GM12801 (cell line): ENCODE measurements around the gene NFKBIB.
A peak's percentile ranks its signal among the peaks of the same experiment; 100 is the strongest.

Experiments used
- TF ChIP-seq, protein P1 (sequence below): IDR thresholded peaks from one replicate; pipeline ENCODE4 v1.5.1; 2011; ENCODE audit warnings: control low read depth; ENCODE audit not compliant: insufficient read length; ENCODE audit errors: extremely low read depth

Gene NFKBIB

GRCh38 chr19:38920602-38921419 is 21.0 kb downstream of the NFKBIB start:
- TF ChIP-seq, protein P1, sequence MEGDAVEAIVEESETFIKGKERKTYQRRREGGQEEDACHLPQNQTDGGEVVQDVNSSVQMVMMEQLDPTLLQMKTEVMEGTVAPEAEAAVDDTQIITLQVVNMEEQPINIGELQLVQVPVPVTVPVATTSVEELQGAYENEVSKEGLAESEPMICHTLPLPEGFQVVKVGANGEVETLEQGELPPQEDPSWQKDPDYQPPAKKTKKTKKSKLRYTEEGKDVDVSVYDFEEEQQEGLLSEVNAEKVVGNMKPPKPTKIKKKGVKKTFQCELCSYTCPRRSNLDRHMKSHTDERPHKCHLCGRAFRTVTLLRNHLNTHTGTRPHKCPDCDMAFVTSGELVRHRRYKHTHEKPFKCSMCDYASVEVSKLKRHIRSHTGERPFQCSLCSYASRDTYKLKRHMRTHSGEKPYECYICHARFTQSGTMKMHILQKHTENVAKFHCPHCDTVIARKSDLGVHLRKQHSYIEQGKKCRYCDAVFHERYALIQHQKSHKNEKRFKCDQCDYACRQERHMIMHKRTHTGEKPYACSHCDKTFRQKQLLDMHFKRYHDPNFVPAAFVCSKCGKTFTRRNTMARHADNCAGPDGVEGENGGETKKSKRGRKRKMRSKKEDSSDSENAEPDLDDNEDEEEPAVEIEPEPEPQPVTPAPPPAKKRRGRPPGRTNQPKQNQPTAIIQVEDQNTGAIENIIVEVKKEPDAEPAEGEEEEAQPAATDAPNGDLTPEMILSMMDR = no peak

- TF ChIP-seq, protein P1 = no peak
Observed at GRCh38 chr19:38921420-38922274, 21.9 kb downstream of the NFKBIB start.

DNA sequence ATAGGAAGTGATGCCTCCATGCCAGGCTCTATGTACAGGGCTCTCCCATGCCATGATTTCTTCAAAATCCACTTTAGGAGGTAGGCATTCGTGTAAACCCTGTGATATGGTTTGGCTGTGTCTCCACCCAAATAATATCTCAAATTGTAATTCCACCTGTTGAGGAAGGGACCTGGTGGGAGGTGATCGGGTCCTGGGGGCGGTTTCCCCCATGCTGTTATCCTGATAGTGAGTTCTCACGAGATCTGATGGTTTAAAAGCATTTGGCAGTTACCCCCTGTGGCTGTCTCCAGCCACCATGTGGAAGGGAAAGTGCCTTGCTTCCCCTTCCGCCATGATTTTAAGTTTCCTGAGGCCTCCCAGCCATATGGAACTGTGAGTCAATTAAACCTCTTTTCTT is 22.7 kb downstream of the NFKBIB start:
- TF ChIP-seq, protein P1 = no peak

- TF ChIP-seq, protein P1 = no peak
Observed at GRCh38 chr19:38924388-38924787, 24.6 kb downstream of the NFKBIB start.

- TF ChIP-seq, protein P1 = no peak
Observed at GRCh38 chr19:38928391-38929001, 28.7 kb downstream of the NFKBIB start.

GRCh38 chr19:38929929-38930775 is 30.4 kb downstream of the NFKBIB start, which contains the start of gene SARS2:
SARS2 (minus strand) TSS chr19:38930763; CDS start chr19:38930736, 27 bp downstream.
- TF ChIP-seq, protein P1 = peak; percentile 93
